HL-60 (cell line): ENCODE data around the gene L3MBTL4.

Source experiments
- GABPA ChIP-seq: IDR thresholded peaks from 2 replicates; pipeline ENCODE4 v1.6.1; 2012; ENCODE audit warnings: low read depth
- POLR2AphosphoS5 ChIP-seq: IDR thresholded peaks from 2 replicates; pipeline ENCODE4 v1.6.1; 2012; ENCODE audit warnings: low read depth
- SPI1 ChIP-seq: IDR thresholded peaks from 2 replicates; pipeline ENCODE4 v1.6.1; 2012; ENCODE audit warnings: low read depth, mild to moderate bottlenecking, borderline replicate concordance
- TF ChIP-seq, protein P1 (sequence below): IDR thresholded peaks from one replicate; pipeline ENCODE4 v1.5.1; 2011; ENCODE audit warnings: low read length, control low read depth, inconsistent platforms; ENCODE audit not compliant: insufficient read depth

DNA sequence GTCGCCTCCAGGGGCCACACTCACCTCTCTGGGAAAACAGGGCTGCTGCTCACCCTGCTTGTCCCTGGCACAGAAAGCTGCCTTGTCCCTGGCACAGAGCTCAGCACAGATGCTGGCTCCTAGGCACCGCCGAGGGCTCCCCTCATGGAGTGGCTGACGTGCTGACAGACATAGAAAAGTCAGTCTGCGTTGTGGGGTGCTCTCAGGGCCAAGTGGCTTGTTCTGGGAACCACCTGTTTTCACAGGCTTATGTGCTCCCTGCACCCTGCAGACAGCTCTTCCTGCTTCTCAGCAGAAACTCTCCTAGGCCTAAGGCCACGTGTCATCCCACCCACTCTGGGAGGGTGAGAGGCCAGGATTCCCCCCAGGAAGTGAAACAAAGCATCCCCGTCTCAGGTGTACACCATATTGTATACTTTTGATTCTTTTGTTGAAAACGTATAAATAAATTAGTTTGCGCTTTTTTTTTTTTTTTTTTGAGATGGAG lies 434.7 kb downstream of the L3MBTL4 start:
- no peak for TF ChIP-seq POLR2AphosphoS5
- TF ChIP-seq, protein P1, sequence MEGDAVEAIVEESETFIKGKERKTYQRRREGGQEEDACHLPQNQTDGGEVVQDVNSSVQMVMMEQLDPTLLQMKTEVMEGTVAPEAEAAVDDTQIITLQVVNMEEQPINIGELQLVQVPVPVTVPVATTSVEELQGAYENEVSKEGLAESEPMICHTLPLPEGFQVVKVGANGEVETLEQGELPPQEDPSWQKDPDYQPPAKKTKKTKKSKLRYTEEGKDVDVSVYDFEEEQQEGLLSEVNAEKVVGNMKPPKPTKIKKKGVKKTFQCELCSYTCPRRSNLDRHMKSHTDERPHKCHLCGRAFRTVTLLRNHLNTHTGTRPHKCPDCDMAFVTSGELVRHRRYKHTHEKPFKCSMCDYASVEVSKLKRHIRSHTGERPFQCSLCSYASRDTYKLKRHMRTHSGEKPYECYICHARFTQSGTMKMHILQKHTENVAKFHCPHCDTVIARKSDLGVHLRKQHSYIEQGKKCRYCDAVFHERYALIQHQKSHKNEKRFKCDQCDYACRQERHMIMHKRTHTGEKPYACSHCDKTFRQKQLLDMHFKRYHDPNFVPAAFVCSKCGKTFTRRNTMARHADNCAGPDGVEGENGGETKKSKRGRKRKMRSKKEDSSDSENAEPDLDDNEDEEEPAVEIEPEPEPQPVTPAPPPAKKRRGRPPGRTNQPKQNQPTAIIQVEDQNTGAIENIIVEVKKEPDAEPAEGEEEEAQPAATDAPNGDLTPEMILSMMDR, result no peak
- TF ChIP-seq SPI1, result no peak
- TF ChIP-seq GABPA, result no peak
